HG02571 (cell line): Measurements from ENCODE around the gene CAMK1D.
"Not testable (repeated sequence)": the region's sequence is repeated elsewhere in the genome, so short reads cannot be mapped to it uniquely, and the experiment has no call there.

Source experiments
- ATAC-seq: cut with Tn5 transposase; IDR thresholded peaks from one replicate; pipeline ENCODE4 v1.9.1; 2021; ENCODE audit warnings: mild to moderate bottlenecking, moderate library complexity; ENCODE audit not compliant: unreplicated experiment

CAMK1D gene

DNA sequence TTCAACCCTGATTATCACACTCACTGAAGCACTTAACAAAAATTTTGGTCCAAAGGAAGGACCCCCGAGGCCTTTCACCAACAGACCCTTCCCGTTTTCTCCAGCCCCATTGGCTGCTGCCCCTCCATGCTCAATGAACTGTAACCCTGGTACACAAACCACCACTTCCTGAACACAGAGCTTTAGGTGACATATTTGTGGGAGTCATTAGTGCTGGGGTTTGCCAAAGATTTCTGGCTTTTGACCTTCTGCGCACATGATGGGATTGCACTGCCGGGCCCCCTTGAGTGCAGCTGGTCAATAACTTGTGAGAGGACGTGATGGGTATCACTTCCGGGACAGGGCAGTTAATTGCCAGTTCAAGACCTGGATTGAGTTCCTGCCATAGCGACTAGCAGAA lies 9.0 kb upstream of the CAMK1D start:
- no peak for ATAC-seq

DNA sequence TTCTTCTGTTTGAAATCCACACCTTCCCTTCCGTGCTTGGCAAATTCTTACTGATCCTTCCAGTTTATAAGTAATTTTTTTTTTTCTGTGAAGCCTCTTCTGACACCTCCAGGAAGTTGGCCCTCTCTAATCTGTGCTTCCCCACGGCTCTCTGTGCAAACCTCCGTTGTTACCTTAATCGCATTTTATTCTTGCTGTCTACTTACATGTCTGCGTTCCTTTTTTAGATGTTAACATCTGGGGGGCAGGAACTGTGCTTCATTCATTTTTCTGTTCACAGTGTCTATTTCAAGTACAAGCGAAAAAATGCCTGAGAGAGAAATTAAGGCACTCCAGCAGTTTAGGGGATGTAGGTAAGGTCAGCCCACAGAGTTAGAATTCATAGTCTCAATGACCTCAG lies 8.4 kb upstream of the CAMK1D start:
- no peak for ATAC-seq

DNA sequence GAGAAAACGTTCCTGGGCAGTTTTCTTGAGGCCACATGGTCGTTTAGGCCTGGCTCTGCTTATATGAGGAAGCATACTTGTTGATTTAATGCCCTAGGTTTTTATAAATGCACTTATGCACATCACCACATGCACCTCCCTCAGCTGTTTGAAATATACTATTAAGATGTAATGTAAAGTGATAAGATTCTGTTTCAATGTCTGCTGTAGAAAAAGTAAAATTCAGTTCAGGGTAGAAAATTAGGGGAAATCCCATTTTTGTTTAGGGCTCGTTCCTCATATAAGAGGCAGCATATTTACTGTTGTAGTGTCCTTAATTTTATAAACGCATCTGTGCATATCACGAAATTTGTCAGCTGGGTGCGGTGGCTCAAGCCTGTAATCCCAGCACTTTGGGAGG lies 7.8 kb upstream of the CAMK1D start:
- no peak for ATAC-seq

DNA sequence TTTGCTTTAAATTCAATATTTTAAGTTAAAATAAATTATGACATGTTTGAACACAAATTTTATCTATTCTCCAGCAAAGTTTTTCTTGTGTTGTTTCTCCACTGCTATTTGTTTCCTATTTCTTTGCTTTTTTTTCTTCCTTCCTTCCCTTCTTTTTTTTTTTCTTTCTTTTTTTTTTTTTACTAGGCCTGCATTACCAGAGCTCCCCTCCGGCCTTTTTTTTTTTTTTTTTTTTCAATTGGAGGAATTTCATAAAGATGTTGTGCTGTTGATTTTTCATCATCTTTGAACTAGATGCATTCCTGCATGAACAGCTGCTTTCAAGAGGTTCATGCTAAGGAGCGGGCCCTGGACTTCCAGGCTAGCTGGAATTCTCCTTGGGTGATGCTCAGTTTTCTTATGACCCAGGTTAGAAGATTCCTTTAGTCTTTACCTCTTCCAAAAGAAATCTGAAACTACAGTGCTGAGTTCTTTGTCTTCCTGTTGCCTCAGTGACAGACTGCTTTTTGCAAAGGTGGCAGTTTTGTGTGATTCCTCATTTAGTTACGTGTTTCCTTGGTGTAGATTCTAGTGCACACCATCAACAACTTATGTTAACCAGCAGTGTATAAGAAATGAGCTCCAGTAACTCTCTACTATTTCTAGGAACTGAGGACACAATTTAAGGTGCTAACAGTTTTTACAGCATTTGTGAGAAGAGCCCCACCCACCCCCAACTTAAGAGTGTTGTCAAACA lies 4.8 kb upstream of the CAMK1D start:
- no peak for ATAC-seq

DNA sequence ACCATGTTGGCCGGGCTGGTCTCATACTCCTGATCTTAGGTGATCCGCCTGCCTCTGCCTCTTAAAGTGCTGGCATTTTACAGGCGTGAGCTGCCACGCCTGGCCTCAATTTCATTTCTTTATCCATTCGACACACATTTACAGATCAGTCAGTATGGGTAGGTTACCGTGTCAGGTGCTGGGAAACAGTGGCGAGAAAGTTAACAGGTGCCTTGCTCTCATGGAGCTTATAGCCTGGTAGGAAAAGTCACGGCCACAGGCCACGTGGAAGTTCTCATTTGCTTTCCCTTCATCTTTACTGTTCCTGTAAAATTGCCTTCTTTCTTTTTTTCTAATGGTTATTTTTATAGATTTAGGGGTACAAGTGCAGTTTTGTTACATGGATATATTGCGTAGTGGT lies 2.6 kb upstream of the CAMK1D start:
- no peak for ATAC-seq

DNA sequence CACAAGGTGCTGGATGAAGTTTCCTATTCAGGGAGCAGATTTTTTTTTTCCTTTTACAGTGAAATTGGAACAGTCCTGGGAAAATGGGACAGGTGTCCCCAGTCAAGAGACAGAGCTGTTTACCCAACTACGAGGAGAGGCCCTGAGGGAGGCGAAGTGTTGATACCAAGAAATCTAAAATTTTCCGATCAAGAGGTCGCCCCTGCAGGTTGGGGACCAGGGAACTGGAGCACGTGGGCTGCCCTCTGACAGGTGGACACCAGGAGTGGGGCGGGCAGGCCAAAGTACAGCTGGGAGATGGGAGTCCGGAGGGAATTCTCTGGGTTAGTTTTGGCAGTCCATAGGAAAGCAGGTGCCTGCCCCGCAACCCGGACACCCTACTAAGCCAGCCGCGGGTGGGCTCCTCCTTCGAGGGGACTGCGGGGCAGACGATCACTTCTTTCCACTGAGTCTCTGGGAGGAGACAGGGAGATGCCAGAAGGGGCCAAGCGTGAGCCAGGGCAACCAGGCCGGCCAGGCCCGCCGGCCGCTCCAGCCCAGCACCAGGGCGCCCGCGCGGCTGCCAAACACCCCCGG lies 965 bp upstream of the CAMK1D start:
- ATAC-seq: no peak

DNA sequence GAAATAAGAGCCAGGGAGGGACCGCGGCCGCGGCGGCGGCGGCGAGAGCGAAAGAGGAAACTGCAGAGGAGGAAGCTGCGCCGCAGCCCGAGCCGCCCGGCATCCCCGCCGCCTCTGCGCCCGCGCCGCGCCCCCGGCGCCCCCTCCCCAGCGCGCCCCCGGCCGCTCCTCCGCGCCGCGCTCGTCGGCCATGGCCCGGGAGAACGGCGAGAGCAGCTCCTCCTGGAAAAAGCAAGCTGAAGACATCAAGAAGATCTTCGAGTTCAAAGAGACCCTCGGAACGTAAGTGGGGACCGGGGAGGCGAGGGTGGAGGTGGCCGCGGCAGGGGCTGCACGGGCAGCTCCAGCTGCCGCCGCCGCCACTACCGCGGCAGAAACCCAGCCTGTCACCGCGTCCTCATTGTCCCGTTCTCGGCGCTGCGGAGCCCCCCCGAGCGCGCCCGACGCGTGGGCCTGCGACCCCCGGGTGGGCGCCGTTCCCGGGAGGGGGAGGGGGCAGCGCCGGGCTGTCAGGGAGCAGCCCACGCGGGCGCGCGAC lies 351 bp downstream of the CAMK1D start:
- peak; percentile 30 for ATAC-seq

DNA sequence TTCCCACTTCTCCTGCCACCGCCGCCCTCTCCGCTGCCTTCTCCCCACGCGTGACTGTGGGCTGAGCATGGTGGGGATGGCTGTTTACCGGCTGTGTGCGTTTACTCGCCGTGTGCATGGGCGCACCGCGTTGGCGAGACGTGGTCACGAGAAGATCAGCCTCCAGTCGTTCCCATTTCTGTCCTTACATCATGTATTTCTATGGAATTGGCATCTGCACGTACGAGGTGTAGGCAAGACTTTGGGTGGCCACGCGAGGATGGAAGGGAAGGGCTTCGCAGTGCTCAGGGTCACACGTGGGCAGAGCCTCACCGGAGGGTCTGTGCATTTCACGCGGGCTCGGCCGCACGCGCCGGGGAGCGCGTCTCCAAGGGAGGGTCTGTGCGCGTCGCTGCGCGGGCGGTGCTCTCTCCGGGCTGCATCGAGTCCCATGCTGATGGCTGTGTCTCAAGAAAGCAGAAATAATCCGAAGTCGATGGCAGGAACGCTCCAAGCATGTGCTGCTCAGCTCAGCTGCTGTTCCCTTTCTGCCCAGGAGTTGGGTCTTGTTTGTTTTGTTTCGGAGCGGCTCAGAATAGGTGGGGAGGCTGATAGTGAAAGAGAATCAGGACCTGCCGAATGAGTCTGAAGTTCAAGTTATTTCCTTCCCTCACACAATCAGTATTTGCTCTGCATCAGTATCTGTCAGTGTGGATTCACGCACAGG lies 973 bp downstream of the CAMK1D start:
- ATAC-seq: no peak

DNA sequence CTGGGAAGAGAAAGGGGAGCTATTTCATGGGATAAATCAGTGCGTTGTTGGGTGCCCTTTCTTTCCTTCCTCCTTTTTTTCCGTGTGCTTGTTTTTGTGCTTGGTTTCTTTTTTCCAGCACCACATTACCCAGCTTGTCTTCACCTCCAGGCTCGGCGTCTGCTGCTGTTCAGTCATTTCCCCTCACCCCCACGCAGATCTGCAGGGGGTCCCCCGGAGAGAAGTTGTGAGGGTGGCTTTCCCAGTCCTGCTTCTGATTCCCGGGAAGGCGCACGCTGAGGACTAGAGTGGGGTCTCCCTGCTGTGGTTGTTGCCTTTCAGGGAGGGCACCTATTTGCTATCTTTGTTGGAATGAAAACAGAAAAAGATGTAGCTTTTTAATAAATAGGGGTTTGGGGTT lies 1.6 kb downstream of the CAMK1D start:
- no peak for ATAC-seq

DNA sequence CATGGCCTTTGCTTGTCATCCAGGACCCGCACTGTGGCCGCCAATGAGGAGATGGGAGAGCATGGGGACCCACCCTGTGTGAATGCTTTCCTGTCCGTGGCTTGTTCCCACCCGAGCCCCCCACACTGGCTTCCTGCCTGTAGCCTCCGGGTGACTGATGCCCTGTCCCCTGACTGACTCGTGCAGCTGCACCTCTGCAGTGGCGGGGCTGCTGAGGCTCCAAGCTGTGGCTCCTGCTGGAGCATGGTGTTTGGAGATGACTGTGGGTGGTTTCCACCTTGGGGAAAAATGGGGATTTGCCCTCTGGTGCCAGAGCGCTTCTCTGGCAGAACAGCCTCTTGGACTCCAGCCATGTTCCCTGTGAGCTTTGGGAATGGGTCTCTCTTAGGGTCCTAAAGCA lies 2.1 kb downstream of the CAMK1D start:
- ATAC-seq: no peak

DNA sequence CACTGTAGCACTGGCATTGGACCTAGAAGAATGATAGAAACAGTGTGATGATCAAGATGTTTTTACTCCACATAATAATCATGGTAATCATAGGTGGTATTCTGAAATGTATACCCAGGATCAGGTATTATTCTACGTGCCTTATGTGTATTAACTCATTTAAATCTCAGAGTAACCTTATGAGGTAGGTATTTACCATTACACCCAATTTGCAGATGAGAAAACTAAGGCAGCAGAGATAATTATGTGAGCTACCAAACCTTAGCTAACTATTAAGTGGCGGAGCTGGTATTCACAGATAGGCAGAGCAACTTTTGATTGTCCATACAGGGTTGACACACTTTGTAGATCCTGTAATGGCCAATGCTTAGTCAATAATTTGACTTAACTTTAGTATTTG lies 2.5 kb downstream of the CAMK1D start:
- ATAC-seq: no peak

DNA sequence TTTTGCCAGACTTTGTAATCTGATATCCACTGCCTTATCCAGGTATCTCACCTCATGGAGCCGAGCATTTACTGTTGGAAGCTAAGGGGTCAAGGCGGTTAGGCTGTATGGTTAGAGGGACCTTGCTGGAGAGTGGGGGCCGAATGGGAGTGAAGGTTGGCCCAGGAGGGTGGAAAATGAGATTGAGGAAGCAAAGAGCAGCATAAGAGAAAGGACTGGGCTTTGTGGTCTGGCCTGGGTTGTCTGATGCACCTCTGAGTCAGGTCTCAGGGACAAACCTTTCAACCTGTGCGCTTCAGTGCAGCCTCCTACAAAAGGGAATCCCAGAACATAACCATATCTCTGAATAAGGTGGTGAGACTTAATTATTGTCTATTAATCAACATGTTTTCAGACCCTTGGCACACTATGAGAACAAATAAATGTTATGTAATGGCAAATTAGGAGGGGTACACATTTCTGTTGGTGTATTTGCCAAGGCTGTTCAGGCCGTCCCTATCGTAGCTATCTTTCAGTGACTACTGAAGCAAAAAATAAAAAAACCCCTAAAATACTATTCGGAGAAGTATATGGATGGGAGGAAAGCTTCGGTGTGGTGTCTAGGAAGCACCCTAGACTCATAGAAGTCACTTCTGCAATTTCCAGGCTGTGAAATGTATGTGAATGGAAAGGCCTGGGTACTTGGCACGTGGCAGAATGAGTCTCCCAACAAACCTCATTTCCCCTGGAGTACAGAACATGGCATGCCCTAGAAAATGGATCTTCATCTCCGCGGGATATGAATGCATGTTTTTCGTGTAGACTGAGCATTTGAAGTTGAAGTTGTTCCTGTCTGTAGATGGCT lies 4.3 kb downstream of the CAMK1D start:
- no peak for ATAC-seq

DNA sequence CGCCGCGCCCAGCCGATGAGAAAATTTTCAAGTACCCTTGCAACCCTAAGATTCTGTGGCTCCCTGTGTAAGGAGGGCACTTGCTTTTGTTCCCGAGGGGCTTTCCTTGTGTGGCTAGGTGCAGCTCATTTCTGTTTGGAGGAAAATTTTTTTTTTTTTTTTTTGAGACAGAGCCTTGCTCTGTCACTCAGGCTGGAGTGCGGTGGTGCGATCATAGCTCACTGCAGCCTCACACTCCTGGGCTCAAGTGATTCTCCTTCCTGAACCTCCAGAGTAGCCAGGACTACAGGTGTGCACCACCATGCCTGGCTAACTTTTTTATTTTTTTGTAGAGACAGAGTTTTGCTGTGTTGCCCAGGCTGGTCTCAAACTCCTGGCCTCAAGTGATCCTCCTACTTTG lies 5.3 kb downstream of the CAMK1D start:
- ATAC-seq: not testable (repeated sequence)

DNA sequence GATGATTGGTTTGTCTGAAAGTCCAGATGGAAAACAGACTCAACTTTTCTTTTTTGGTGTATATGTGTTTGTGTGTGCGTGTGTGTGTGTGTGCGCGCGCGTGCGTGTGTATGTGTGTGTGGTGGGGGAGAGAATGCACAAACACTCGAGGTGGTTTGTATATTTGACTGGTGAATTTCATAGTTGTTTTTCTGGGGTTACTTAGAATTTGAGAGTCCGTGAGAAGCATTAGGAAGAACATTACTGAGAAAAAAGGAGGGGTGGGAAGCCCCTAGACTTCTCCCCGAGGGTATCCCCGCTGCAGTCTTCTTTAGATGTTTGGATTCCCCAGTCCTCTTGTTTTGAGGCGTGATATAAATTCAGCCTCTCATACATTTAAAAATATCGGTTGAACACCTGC lies 6.0 kb downstream of the CAMK1D start:
- no peak for ATAC-seq

DNA sequence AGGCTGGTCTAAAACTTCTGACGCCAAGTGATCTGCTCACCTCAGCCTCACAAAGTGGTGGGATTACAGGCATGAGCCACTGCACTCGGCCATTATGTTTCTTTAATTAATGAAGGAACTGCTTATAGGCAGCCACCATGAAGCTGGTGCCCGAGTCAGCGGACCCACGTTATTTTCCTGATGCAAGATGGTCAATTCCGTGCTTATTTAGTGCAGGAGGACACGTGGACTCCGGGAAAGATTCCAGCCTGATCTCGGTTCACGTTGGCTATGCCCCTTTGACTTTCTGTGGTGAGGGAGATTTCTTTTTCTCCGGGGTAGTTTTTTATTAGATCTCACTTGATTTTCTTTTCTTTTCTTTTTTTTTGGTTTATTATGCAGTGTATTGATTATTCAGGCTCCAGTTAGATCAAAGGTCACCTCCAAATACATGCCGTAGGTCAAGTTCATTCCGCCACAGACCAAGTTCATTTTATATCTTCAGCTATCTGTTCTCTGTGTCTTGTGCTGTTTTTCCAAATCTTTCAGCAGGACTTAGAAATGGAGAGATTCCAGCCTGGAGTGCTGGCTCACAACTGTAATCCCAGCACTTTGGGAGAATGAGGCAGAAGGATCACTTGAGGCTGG lies 8.3 kb downstream of the CAMK1D start:
- no peak for ATAC-seq

DNA sequence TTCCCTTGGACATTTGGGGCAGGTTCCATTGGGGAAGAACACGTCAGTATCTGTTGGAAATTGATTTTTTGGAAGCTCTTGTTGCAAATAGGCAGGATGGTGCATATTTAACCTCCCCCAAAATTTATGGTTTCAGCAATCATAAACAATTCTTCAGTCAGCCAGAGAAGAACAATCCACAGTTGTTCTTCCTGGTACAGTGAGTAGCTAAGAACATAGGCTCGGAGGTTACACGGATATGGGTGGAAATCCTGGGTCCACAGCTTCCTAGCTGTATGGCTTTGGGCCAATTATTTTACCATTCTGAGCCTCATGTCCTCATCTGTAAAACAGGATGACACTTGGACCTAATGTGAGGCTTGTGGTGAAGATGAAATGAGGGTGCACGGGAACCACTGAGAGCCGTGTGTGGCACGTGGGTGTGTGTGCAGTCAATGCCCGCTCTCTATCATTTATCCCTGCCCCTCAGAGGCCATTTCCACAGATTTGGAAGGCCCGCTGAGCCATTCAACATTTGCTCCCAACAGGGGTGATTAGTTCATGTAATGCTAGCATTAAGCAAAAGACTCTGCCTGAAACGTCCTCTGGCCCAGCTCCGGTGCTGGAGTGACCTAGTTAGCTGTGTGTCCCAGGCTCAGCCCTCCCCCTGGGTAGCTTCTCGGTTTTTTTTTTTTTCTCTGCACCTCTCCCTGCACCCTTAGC lies 9.7 kb downstream of the CAMK1D start:
- ATAC-seq: no peak

DNA sequence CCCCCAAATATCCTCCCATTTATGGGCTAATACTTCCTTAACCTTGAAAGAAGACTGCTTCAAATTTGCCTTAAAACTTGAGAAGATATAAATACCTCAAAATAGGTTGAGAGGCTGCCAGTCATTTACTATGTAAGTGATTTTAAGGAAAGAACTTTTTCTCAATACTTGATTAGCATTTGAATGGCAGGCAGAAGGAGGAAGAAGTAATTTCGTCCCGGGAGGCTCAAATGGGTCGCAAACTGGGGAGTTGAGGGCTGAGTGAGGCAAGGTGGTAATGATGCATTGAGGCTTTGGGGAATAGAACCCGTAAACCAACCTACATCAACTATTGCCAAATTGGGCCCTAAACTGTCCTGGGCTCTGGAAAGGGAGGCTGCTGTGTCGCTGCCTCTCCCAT lies 11.1 kb downstream of the CAMK1D start:
- no peak for ATAC-seq

DNA sequence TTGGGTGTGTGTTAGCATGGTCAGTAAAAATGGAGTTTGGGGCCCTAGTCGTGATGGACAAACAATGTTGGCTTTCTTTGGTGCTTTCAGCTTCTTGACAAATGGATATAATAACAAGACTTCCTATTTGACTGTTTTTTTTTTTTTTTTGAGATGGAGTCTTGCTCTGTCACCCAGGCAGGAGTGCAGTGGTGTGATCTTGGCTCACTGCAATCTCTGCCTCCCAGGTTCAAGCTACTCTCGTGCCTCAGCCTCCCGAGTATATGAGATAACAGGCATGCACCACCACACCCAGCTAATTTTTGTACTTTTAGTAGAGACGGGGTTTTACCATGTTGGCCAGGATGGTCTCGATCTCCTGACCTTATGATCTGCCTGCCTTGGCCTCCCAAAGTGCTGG lies 11.8 kb downstream of the CAMK1D start:
- ATAC-seq: not testable (repeated sequence)

DNA sequence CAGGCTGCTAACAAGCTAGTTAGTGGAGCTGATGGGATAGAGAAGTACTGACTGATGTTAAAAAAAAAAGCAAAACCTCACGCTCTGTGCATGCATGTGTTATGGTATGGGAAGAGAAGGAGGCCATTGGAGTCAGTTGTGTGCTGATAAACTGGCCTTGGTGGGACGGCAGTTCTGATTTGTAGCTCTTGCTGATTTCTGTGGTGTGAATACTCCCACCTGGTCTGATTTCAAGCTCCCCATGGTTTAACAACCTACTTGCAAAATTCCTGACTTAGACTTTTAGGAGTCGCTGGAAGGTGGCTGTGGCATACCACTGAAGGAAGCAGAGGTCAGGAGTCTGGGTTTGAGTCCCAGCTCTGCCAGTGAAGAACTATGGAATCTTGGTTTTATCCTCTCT lies 15.2 kb downstream of the CAMK1D start:
- ATAC-seq: no peak

DNA sequence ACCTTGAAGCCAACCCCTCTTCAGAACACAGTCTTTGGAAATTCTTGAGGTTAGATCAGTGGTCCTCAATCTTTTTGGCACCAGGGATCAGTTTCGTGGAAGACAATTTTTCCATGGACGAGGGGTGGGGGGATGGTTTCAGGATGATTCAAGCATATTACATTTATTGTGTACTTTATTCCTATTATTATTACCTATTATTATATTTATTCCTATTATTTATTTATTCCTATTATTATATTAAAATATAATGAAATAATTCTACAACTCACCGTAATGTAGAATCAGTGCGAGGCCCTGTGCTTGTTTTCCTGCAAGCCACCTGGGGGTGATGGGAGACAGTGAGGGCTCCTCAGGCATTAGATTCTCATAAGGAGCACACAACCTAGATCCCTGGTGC lies 17.9 kb downstream of the CAMK1D start:
- no peak for ATAC-seq
